ENCODE data around the gene SIRT7. TPM values are rescaled to one million over a fixed set of nuclear protein-coding genes. Genes with fewer than 3 reads are reported as not detected.

Gene SIRT7
- total and polyA plus RNA-seq, 8 donors = 9.6 to 40.2 (median 13.5) TPM

DNA sequence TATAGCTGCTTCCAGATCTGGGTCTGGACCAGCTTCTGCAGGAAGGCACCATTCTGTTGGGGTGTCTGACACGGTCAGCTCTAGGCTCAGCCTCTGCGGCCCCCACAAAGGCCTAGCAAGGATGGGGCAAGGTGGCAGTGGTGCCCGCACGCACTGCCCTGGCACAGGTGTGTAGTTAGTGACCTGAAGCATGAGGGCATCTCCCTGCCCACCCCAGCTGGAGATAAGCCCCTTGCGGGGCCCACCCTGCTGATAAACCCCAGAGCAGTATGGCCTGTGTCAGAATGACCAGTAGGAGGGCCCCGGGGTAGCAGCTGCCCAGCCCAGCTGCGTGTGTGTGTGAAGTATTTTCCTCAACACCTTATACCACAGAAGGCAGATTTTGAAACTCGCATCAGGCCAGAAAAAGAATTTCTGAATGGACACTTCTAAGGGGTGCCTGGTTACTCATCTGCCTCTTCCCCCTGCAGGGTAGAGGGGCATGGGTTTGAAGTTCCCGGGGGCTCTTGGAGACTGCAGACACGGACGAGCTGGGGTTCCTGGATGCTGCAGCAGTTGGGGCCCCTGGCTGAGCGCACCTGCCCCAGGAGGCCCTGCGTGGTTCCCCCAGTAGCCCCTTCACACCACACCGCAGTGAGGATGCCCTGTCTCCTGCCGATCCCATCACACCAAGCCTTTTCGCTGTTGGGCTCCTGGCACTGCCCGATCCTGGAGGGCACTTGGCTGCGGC lies 51.4 kb downstream of the SIRT7 start:
- H3K4me1 ChIP-seq = peaks cover 36 to 60% (median 39%) of the 10 kb centered on the region in 3 donors
- H3K9me3 ChIP-seq = no peaks in the 10 kb centered on the region
- H3K27me3 ChIP-seq = no peaks in the 10 kb centered on the region
- TF ChIP-seq, protein P1, sequence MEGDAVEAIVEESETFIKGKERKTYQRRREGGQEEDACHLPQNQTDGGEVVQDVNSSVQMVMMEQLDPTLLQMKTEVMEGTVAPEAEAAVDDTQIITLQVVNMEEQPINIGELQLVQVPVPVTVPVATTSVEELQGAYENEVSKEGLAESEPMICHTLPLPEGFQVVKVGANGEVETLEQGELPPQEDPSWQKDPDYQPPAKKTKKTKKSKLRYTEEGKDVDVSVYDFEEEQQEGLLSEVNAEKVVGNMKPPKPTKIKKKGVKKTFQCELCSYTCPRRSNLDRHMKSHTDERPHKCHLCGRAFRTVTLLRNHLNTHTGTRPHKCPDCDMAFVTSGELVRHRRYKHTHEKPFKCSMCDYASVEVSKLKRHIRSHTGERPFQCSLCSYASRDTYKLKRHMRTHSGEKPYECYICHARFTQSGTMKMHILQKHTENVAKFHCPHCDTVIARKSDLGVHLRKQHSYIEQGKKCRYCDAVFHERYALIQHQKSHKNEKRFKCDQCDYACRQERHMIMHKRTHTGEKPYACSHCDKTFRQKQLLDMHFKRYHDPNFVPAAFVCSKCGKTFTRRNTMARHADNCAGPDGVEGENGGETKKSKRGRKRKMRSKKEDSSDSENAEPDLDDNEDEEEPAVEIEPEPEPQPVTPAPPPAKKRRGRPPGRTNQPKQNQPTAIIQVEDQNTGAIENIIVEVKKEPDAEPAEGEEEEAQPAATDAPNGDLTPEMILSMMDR (IDR thresholded peaks at IDR 0.05) = no peak
- 62 to 67% methylated on average over 18 of the region's 18 CpGs for WGBS, 2 donors
- H3K4me3 ChIP-seq = peak overlapping the region in 1 of 4 donors; percentile 10
- DNase-seq (peak in 3 of 6 donors; percentile 51 to 85 (median 61)), FAIRE-seq (no peak), ATAC-seq (no peak)
- intact Hi-C loops (cut with DNase I) = no loop called here
- H3K27ac ChIP-seq = peak overlapping the region; percentile 70 to 96 (median 80)
- H3K36me3 ChIP-seq = peaks cover 0 to 16% (median 10%) of the 10 kb centered on the region in 3 donors

DNA sequence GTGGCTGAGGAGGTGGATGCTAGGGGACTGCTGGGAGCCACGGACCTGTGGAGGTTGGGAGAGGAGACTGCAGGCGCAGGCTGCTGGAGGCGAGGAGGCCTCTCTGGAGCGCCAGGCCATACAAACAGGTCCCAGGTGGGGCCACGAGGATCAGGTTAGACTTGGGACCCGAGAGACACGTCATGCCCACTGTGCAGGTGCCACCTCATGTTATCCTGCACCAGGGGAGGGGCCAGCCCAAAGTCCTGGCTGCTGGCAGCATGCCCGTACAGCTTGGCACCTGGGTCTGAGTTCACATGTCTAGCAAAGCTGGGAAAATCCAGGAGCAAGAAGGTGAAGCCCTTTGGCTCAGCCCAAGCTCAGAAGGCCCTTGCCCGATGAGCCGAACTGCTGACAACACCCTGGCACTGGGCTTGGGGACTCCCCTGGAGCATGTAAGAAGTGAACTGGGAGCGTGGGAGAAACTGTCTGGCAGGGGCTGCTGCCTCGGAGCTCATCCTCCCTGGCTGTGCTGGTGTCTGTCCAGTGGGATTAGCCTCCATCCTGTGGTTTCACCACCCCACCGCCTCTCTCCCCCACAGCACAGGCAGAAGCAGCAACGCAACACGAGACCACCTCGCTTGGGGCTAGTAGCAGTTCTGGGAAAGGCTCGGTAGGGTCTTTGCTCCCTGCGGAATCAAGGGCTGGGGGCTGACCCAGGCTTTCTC lies 52.1 kb downstream of the SIRT7 start:
- TF ChIP-seq, protein P1 (IDR thresholded peaks at IDR 0.05) = no peak
- Histone ChIP-seq H3K36me3 (peaks cover 0 to 16% (median 10%) of the 10 kb centered on the region in 3 donors), H3K4me3 (peak overlapping the region in 1 of 4 donors; percentile 10), H3K27ac (peak overlapping the region; percentile 70 to 96 (median 80)), H3K4me1 (peaks cover 36 to 60% (median 39%) of the 10 kb centered on the region in 3 donors), H3K27me3 (no peaks in the 10 kb centered on the region), H3K9me3 (no peaks in the 10 kb centered on the region)
- no peak for FAIRE-seq
- ATAC-seq = peak; percentile 46 to 61 (median 53)
- DNase-seq = peak; percentile 95 to 99 (median 98)
- WGBS, 2 donors = 23 to 36% methylated on average over 16 to 18 of the region's 18 CpGs
- intact Hi-C loops (cut with DNase I) = no loop called here

DNA sequence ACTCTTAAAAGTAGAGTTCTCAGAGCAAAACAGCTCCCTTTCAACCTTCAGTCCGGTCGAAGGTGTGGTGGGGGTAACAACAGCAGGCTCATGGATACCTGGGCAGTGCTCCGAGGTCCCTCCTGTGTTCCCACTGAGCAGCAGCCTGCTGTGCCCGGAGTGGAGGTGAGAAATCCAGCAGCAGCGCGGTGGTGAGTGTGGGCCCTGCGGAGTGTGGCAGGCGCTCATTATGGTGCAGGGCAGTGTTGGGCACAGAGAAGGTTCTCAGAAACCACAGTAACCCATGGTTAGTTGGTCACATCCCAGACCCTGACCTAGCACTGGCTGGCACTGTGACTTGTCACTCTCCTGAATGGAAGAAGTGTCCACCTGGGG lies 52.6 kb downstream of the SIRT7 start:
- ATAC-seq (no peak), FAIRE-seq (no peak), DNase-seq (no peak)
- TF ChIP-seq, protein P1 (IDR thresholded peaks at IDR 0.05) = no peak
- Histone ChIP-seq H3K4me1 (peaks cover 36 to 60% (median 39%) of the 10 kb centered on the region in 3 donors), H3K4me3 (no peak overlapping the region), H3K36me3 (peaks cover 0 to 16% (median 10%) of the 10 kb centered on the region in 3 donors), H3K9me3 (no peaks in the 10 kb centered on the region), H3K27me3 (no peaks in the 10 kb centered on the region), H3K27ac (peak overlapping the region; percentile 70 to 96 (median 78))
- intact Hi-C loops (cut with DNase I) = no loop called here
- 46 to 63% methylated on average over 8 of the region's 8 CpGs for WGBS, 2 donors

DNA sequence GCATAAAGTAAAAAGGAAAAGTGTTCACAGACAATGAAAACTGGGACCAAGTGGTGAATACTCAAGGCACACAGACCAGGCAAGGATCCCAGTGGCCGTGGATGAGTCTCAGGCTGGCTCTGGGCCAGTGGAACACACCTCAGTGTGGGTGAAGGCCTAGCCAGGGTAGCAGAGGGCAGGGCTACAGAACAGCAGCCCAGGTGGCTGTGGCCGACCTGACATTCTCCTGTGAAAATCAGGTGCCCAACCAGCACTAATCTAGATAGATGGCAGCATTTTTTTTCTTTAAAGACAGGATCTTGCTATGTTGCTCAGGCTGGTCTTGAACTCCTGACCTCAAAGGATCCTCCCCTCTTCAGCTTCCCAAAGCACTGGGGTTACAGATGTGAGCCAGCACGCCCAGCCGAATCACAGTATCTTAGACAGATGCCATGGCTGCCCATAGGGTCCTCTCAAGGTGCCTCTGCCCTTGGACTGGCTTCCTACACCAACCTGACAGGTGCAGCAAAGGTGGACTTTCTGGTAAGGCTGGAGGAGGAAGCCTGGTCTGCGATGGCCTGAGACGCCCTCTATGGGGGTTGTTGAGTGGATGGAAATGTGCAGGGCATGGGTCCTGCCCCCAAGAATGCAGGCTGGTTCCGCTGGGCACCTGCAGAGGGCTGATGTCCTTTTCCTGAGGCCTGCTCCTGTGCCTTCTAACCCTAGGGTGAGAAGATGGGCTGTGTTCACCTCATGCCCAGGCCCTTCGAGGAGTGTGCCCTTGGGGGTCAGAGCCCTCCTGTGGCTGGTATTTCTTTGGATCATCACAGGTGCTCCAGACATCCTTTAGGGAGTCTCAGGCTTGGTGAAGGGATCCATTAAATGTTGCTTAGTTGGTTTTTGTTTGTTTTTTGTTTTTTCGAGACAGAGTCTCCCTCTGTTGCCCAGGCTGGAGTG lies 53.9 kb downstream of the SIRT7 start:
- no peak for ATAC-seq
- TF ChIP-seq, protein P1 (IDR thresholded peaks at IDR 0.05) = no peak
- Histone ChIP-seq H3K27ac (peak overlapping the region in 3 of 4 donors; percentile 28 to 78 (median 33)), H3K27me3 (no peaks in the 10 kb centered on the region), H3K9me3 (no peaks in the 10 kb centered on the region), H3K36me3 (peaks cover 0 to 11% (median 10%) of the 10 kb centered on the region in 3 donors), H3K4me3 (peak overlapping the region in 1 of 4 donors; percentile 64), H3K4me1 (peaks cover 31 to 52% (median 36%) of the 10 kb centered on the region in 3 donors)
- peak in 4 of 6 donors; percentile 47 to 78 (median 62) for DNase-seq
- WGBS, 2 donors = 44 to 56% methylated on average over 9 of the region's 9 CpGs
- FAIRE-seq = no peak
- intact Hi-C loops (cut with DNase I) = no loop called here
